Colonic mucosa (tissue), 4 donors: Measurements from ENCODE around the gene GALK2. TPM values are rescaled to one million over a fixed set of nuclear protein-coding genes. Genes with fewer than 3 reads are reported as not detected.

Source experiments
- DNase-seq: peaks from one replicate; pipeline ENCODE4 v3.0.0-alpha.2; 2020
- H3K27ac ChIP-seq: fragments of 200-600 bp; one replicate; pipeline ENCODE4 v1.8.0; 2021
- H3K27me3 ChIP-seq: fragments of 200-600 bp; one replicate; pipeline ENCODE4 v1.8.0; 2021
- H3K36me3 ChIP-seq: fragments of 200-600 bp; one replicate; pipeline ENCODE4 v1.8.0; 2021
- H3K4me1 ChIP-seq: fragments of 200-600 bp; one replicate; pipeline ENCODE4 v1.8.0; 2021; ENCODE audit warnings: mild to moderate bottlenecking
- H3K4me3 ChIP-seq: fragments of 200-600 bp; one replicate; pipeline ENCODE4 v1.8.0; 2021
- H3K9ac ChIP-seq, 2 donors: one replicate each; pipeline ENCODE4 v1.7.0; 2013; ENCODE audit warnings: control low read depth in 2 of 2, low read depth in 2 of 2, low read length in 2 of 2
- H3K9me3 ChIP-seq: fragments of 200-600 bp; one replicate; pipeline ENCODE4 v1.8.0; 2021
- CTCF ChIP-seq: fragments of 200-600 bp; IDR thresholded peaks from one replicate; pipeline ENCODE4 v1.8.0; 2022; ENCODE audit warnings: antibody characterized with exemption, mild to moderate bottlenecking
- intact Hi-C: fragments of 100-400 bp; cut with DNase I; formaldehyde crosslinking; loops from one replicate; pipeline ENCODE4 v1.14.1; 2022
- total RNA-seq, 2 donors: library from RNA; stranded (reverse); fragmentation: NEBNext Ultra II Directional in 1 of 2; extraction: Animal tissue kit (Norgen Biotek cat#: 25700) in 1 of 2; gene quantifications; one replicate each; pipeline ENCODE4 v1.2.1, GENCODE V29; 2021
- donor health status: healthy.
- donor health status: DM: no; HTN: no; CAD: no.
- donor health status: DM: no; HTN: no; CAD: no.

Gene GALK2
- total RNA-seq, 2 donors from 2014 or later, result 39.7 to 48.3 TPM

- H3K27ac ChIP-seq, result no peak overlapping the region
- no peak for DNase-seq
- no peak overlapping the region for H3K9ac ChIP-seq
Observed at GRCh38 chr15:49273734-49274318, 103.8 kb downstream of the GALK2 start.

GRCh38 chr15:49278751-49279150, 108.7 kb downstream of the GALK2 start:
- H3K9ac ChIP-seq, result no peak overlapping the region
- TF ChIP-seq CTCF, result no peak
- intact Hi-C loops, result no loop called here

More at GRCh38 chr15:49273734-49274318, 103.8 kb downstream of the GALK2 start:
- Histone ChIP-seq H3K4me3 (no peak overlapping the region), H3K36me3 (no peaks in the 10 kb centered on the region), H3K4me1 (no peaks in the 10 kb centered on the region), H3K9me3 (no peaks in the 10 kb centered on the region), H3K27me3 (no peaks in the 10 kb centered on the region)
- intact Hi-C loops, result no loop called here
- TF ChIP-seq CTCF, result no peak

GRCh38 chr15:49279521-49280456, 109.7 kb downstream of the GALK2 start:
- no peak for TF ChIP-seq CTCF
- H3K27ac ChIP-seq, result no peak overlapping the region
- intact Hi-C loops, result no loop called here

More at GRCh38 chr15:49278751-49279150, 108.7 kb downstream of the GALK2 start:
- Histone ChIP-seq H3K27me3 (no peaks in the 10 kb centered on the region), H3K4me3 (no peak overlapping the region), H3K27ac (no peak overlapping the region), H3K9me3 (no peaks in the 10 kb centered on the region), H3K4me1 (no peaks in the 10 kb centered on the region), H3K36me3 (peaks cover 6% of the 10 kb centered on the region)
- no peak for DNase-seq

GRCh38 chr15:49282366-49282765, 112.3 kb downstream of the GALK2 start:
- DNase-seq, result no peak
- Histone ChIP-seq H3K27ac (no peak overlapping the region), H3K4me3 (no peak overlapping the region), H3K9ac (no peak overlapping the region), H3K36me3 (peaks cover 6% of the 10 kb centered on the region), H3K27me3 (no peaks in the 10 kb centered on the region), H3K4me1 (no peaks in the 10 kb centered on the region), H3K9me3 (no peaks in the 10 kb centered on the region)
- intact Hi-C loops, result no loop called here
- TF ChIP-seq CTCF, result no peak

More at GRCh38 chr15:49279521-49280456, 109.7 kb downstream of the GALK2 start:
- Histone ChIP-seq H3K4me1 (no peaks in the 10 kb centered on the region), H3K27me3 (no peaks in the 10 kb centered on the region), H3K9ac (no peak overlapping the region), H3K4me3 (no peak overlapping the region), H3K9me3 (no peaks in the 10 kb centered on the region), H3K36me3 (peaks cover 6% of the 10 kb centered on the region)
- no peak for DNase-seq

GRCh38 chr15:49286649-49287404, 116.8 kb downstream of the GALK2 start:
- intact Hi-C loops, result no loop called here
- no peak for TF ChIP-seq CTCF
- Histone ChIP-seq H3K27me3 (no peaks in the 10 kb centered on the region), H3K36me3 (peaks cover 6% of the 10 kb centered on the region), H3K4me1 (no peaks in the 10 kb centered on the region), H3K9ac (no peak overlapping the region), H3K4me3 (no peak overlapping the region), H3K9me3 (no peaks in the 10 kb centered on the region), H3K27ac (no peak overlapping the region)
- DNase-seq, result no peak
